Fibroblast of pulmonary artery (primary cell): ENCODE measurements around the gene HORMAD2.

Experiments used
- DNase-seq: peaks from one replicate; pipeline ENCODE4 v3.0.0-alpha.2; 2010; ENCODE audit warnings: low read depth
- H3K4me3 ChIP-seq: replicated peaks from 2 replicates; pipeline ENCODE4 v1.5.1; 2011; ENCODE audit warnings: low read depth, mild to moderate bottlenecking, control low read depth, low read length, moderate library complexity
- CTCF ChIP-seq: IDR thresholded peaks from 2 replicates; pipeline ENCODE4 v1.5.1; 2011; ENCODE audit warnings: mild to moderate bottlenecking, control low read depth, low read length, inconsistent platforms; ENCODE audit errors: missing control alignments

The HORMAD2 gene

GRCh38 chr22:30038219-30038618 is 42.0 kb upstream of the HORMAD2 start:
- no peak for TF ChIP-seq CTCF
- DNase-seq, result peak; percentile 85
- no peak overlapping the region for H3K4me3 ChIP-seq

- no peak overlapping the region for H3K4me3 ChIP-seq
- TF ChIP-seq CTCF, result no peak
- no peak for DNase-seq
Observed at GRCh38 chr22:30040499-30041260, 39.6 kb upstream of the HORMAD2 start.

GRCh38 chr22:30041475-30041874 is 38.8 kb upstream of the HORMAD2 start:
- no peak for TF ChIP-seq CTCF
- no peak overlapping the region for H3K4me3 ChIP-seq
- no peak for DNase-seq

GRCh38 chr22:30041881-30042280 is 38.4 kb upstream of the HORMAD2 start:
- no peak overlapping the region for H3K4me3 ChIP-seq
- no peak for TF ChIP-seq CTCF
- DNase-seq, result no peak

- H3K4me3 ChIP-seq, result no peak overlapping the region
- DNase-seq, result no peak
- no peak for TF ChIP-seq CTCF
Observed at GRCh38 chr22:30043161-30043560, 37.1 kb upstream of the HORMAD2 start.

- TF ChIP-seq CTCF, result no peak
- peak; percentile 87 for DNase-seq
- no peak overlapping the region for H3K4me3 ChIP-seq
Observed at GRCh38 chr22:30044369-30044768, 35.9 kb upstream of the HORMAD2 start.

- TF ChIP-seq CTCF, result no peak
- no peak for DNase-seq
- H3K4me3 ChIP-seq, result no peak overlapping the region
Observed at GRCh38 chr22:30044881-30045493, 35.3 kb upstream of the HORMAD2 start.
